Skeletal muscle cell (primary cell): ENCODE measurements around the gene SPAG5.
"Not testable (repeated sequence)": the region's sequence is repeated elsewhere in the genome, so short reads cannot be mapped to it uniquely, and the experiment has no call there.

Source experiments
- DNase-seq: peaks from one replicate; pipeline ENCODE4 v3.0.0-alpha.2; 2010; ENCODE audit warnings: low read depth
- H3K4me3 ChIP-seq: 2 replicates; pipeline ENCODE4 v1.5.1; 2011; ENCODE audit warnings: low read depth, mild to moderate bottlenecking, control low read depth, low read length, moderate library complexity

The SPAG5 gene

DNA sequence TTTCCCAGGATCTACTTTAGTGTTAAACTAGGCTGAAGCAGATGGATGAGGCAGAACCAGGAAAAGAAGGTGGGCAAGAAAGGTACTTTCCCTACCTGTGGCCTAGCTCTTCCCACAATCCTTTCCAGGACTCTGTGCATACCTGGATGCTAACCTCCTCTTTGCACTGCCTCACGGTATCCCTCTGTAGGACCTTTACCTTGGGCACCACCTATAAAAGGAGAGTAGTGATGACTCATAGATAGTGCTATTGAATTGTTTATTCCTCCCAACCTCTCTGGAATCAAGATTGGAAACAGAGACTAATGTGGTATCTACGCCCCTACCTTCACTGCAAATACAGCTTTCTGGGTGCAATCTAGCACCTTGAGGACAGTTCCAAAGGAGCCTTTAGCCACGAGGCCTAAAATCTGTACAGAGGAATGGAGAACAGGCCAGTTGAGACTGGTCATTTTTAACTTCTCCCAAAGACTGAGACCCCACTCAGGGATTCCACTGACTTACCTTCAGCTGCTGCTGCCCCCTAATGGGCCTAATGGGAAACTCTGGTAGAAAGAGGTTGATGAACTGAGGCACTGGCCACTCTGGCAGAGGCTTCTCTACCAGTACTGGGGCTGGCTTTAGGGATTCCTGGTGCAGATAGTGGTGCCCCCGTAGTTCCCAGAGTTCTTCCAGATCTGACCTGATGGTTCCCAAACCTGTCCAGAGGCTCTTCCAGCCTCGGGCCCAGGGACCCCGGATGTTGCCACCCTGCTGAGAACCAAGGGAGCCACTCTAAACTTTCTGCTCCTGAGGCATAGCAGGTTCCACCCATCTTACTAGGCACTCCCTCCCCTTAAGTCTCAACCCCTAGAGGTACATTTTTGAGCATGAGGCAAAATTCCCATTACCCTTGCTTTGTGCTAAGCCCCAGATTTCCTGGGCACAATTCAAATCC, 14.4 kb upstream of the SPAG5 start:
- no peak for DNase-seq
- no peak overlapping the region for H3K4me3 ChIP-seq

DNA sequence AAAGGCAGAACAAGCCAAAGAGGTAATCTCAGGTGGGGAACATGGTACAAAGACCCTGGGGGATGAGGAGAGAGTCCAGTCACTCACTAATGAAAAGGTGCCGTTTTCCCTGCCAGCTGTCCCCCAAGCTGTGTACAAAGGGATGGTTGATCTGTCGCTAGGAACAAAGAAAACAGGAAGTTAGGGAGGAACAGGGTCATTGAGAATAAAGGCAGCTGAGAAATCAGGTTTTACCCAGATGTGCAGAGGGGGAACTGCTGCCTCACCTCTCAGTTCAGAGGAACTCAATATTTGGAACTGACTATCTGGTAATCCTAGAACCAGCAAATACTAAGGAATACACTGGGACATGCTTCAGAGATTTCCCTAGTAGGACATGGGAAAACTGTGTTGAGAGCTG, 13.7 kb upstream of the SPAG5 start:
- DNase-seq = no peak
- no peak overlapping the region for H3K4me3 ChIP-seq

DNA sequence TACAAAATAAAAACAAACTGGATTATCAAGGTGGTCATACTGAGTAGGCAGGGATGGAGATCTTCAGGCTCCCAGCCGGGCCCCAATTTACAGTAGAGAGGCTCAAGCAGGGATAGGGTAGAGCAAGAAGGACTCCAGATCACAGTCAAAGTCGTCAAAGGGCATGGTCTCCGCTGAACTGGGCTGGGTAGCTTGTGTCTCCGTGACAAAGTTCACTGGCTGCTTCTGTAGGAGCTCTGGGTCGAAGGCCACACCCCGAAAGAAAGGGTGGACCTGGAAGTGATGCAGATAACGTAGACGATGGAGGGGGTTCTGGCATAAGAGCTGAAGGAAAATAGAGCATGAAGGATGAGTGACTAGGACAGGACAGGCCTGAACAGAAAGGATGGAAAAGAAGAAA, 11.6 kb upstream of the SPAG5 start:
- H3K4me3 ChIP-seq = no peak overlapping the region
- DNase-seq = no peak

DNA sequence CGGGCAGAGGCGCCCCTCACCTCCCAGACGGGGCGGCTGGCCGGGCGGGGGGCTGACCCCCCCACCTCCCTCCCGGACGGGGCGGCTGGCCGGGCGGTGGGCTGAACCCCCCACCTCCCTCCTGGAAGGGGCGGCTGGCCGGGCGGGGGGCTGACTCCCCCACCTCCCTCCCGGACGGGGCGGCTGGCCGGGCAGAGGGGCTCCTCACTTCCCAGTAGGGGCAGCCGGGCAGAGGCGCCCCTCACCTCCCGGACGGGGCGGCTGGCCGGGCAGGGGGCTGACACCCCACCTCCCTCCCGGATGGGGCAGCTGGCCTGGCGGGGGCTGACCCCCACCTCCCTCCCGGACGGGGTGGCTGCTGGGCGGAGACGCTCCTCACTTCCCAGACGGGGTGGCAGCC, 5.2 kb upstream of the SPAG5 start:
- not testable (repeated sequence) for DNase-seq, H3K4me3 ChIP-seq

DNA sequence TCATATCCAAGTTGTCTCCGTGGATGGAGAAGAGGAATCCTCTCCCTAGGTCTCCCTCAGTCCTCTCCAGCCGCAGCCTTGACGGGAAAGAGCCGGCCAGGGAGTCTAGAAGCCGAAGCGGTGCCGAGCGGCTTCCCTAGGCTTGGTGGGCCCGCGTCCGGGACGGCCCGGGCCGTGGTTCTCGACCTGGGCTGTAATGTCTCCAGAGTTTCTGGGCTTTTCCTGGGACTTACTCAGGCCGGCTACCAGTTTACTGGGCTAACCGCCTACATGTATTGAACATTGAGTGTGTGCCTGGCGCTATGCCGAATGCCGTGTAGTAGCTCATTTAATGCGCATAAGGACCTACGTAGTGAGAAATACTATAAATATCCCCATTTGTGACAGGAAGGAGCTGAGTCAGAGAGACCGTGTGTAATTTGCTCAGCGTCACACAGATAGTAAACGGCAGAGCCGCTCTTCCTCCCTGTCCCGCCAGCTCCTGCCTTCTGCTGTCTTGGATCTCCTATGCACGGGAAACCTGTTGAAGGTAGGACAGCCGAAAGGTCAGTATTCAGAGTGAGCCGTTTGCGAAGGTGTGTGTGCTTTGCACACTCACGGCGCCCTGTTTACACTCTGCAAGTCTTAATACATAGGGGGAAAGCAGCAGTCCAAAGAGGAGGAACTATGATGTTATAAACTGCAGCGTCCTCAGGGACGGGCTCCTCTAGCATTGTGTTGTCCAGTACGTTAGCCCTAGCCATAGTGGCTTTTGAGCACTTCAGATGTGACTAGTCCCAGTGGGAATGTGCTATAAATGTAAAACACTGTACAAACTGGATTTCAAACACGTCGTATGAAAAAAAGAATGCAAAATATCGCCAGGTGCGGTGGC, 723 bp upstream of the SPAG5 start:
- peak; percentile 74 for DNase-seq
- peak overlapping the region; percentile 82 for H3K4me3 ChIP-seq

DNA sequence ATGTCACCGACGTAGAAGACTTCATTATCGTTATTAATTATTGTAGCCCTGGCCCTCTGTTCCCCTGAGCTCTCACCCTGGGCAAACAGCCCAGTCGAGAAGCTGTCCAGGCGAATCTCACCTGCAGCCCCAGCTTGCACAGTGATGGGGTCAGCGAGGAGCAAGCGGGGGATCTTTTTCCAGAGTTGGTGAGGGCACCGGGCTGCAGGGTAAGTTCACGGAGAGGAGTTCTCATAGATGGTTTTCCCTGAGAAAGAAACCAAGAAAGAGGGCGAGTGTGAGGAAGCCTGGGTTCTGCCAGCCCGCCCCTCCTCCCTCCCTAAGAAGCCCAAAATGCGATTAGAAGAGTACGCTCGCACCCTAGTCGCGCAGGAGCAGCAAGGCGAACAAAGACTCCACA, 436 bp downstream of the SPAG5 start:
- DNase-seq = no peak
- peak overlapping the region; percentile 82 for H3K4me3 ChIP-seq

DNA sequence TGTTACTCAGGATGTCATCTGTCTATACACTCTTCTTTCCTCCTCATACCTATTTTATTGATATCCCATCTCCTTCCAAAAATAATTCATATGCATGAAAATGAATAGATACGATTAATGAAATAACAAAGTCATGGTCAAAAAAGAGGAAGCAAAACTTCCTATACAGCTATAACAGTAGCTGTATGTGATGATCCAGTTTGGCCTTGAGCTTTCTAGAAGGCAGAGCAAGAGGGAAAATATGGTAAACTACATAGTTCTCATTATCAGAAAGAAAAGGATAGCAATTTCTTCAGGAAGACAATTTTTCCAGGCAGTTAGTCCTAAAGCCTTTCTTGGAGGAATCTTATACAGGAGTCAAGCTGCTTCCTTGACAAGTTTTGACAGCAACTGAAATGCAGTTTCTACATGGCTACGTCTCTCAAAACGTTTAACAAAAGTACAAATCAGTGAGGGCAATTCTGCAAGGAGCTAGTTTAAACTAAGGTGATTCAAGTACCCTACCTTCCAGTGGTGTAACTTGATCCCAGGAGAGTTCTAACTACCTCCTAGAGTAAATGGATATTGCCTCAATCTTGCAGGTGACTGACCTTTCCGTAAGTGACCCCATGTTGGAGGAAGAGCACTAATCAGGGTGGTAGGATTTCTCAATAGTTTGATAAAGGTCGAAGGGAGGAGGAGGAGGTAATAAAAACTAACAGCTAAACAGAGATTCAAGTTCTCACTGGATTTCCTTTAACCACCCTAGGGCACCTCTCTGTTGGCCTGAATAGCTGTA, 1.0 kb downstream of the SPAG5 start:
- H3K4me3 ChIP-seq = peak overlapping the region; percentile 82
- no peak for DNase-seq

DNA sequence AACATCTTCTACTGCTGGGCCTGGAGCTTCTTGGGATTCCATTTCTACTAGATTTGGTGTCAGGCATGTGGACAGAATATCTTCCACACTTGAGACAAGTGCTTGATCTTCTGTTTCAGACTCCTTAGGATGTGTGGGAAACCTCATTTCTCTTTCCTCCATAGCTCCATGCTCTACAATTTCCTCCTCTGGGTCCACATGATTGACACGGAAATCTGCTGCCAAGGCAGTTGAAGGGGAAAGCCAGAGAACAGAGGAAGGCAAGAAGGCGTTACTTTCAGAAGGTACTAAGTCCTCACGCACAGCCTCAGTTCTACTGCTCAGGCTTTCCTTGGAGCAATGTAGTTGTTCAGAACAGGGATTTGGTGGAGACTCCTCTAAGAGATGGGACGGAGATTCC, 6.6 kb downstream of the SPAG5 start:
- DNase-seq = no peak
- H3K4me3 ChIP-seq = no peak overlapping the region

DNA sequence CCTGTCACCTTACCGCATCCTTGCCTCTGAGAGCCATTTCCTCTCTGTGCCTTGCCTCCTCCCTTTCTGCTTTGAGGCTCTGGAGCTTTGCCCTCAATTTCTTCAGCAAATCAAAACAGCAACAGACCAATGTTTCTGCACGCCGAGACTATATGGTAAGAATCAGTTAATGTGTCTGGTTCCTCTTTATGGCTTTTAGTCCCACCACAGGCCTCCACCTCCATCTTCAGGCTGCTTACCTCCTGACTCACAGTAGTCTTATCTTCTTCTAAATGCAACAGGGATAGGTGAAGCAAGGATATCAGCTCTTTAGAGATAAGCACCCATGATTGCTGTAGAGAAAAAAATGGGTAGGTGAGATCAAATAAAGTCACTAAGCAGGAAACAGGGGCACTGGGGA, 13.0 kb downstream of the SPAG5 start:
- no peak overlapping the region for H3K4me3 ChIP-seq
- DNase-seq = no peak

DNA sequence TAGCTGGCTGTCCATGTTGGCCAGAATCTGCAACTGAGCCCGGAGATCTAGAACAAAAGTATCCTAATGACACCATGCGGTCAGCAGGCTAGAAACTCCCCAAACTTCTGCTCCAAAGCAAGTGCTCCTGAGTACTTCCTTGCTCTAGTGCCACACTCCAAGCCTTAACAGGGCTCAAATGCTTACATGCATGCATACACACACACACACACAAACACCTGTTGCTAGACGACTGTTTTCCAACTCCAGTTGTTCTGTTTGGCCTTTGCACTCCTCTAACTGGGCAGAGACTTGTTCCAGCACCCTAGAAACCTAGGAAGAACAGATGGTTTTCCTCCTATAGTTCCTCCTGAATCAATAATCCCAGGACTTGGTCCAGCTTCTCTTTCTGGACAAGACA, 14.4 kb downstream of the SPAG5 start:
- no peak overlapping the region for H3K4me3 ChIP-seq
- DNase-seq = no peak

DNA sequence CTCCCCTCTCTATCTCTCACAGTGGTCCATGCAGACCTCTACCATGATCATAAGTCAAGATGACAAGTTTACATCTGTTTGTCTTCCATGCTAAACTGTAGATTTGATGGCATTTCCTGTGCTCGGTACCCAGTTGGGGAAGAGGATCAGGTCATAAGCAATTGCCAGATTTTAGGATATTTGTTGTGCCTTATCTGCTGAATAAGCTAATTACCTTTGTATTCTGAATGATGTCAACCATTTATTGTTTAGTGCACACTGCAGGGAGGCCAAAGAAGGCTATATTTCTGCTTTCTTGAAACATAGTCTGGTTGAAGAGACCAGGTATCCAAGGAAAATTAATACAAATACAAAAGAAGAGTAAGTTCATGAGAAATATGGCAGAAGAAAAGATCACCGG, 16.3 kb downstream of the SPAG5 start:
- no peak overlapping the region for H3K4me3 ChIP-seq

DNA sequence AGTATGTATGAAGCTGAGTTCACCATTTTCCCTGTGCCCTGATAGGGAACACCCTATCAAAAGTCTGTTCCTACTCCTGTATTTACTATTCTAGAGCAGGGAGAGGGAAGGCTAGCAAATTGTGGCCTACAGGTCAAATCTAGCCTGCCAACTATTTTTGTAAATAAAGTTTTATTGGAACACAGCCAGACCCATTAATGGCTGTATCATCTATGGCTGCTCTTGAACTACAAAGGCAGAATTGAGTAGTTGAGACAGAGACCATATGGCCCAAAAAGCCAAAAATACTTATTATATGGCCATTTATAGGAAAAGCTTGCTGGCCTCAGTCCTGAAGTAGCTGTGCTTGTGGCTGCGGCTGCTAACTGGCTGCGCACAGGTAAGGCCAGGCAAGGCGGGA, 17.9 kb downstream of the SPAG5 start:
- no peak overlapping the region for H3K4me3 ChIP-seq
- no peak for DNase-seq

More for the DNA sequence above, 16.3 kb downstream of the SPAG5 start:
- no peak for DNase-seq

DNA sequence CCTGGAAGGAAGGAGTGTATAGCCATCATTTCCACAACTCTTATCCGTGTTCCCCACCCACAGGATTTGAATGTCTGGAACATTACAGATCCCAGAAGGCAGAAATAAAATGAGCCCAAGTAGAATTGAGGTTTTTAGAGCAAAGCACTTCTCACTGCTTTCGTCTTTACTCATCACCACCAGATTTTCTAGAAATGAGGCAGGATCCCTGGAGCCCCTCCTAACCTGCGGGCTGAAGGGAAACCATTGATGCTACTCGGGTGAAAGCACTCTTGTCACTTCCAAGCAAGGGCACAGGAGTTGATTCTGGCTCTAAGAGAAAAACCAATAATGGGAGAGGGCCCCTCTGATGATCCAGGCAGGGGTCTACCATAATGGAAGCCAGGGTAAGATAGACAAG, 19.3 kb downstream of the SPAG5 start:
- H3K4me3 ChIP-seq = no peak overlapping the region
- DNase-seq = no peak

DNA sequence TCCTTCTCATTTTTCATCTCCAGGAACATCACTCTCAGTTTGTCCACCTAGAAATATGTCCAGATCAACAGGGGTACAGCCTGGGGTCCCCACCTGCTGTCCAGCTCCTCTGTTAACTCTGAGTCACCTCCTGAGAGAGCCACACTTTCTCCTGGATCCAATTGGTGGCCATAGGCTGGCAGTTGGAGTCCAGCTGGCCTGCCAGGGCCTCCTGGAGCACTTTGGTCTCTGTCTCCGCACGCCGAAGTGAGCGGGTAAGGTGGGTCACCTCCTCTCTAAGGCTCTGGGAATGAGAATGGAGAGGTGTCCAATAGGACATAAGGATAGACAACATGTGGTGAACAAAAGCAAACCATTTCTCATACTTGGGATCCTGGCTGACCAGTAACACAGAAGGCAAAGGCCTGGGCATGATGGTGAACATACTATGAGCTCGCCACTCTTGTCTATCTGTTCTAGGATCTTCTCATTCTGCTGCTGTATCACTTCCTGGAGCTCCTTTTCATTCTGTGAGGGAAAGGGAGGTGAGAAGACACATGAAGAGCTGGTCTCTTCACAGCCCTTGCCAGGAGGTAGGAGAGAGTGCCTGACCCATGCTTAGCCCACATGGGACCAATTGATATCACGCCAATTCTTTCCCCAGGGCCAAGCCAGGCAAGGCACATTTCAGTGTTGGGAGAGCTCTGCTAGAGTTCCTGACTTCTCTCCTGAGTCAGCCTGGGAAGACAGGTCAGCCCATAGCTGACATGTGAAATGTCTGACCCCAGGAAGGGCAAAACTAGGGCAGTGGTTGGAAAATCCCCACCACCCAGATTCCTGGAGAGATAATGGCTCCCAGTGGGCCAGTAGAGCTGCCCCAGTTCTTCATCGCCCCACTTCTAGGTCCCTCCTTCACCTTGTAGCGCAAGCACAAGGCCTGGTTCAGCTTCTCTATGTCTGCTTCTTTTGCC, 20.3 kb downstream of the SPAG5 start:
- DNase-seq = no peak
- no peak overlapping the region for H3K4me3 ChIP-seq

DNA sequence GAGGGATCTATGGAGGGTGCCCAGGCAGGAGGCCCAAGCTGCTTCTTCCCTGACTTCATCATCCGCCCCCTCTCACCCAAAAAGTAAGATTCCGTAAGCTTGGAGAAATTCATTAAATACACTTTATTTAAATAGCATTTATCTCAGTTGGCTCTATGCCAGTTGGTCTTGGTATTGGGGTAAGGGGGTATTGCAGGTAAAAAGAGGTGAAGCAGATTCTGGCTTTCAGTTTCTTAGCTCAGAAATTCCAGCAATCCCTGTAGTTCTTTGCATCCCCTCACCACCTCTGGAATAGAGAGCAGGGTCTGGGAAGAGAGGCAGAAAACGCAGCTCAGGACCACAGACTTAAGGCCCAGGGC, 21.4 kb downstream of the SPAG5 start:
- no peak overlapping the region for H3K4me3 ChIP-seq
- no peak for DNase-seq

DNA sequence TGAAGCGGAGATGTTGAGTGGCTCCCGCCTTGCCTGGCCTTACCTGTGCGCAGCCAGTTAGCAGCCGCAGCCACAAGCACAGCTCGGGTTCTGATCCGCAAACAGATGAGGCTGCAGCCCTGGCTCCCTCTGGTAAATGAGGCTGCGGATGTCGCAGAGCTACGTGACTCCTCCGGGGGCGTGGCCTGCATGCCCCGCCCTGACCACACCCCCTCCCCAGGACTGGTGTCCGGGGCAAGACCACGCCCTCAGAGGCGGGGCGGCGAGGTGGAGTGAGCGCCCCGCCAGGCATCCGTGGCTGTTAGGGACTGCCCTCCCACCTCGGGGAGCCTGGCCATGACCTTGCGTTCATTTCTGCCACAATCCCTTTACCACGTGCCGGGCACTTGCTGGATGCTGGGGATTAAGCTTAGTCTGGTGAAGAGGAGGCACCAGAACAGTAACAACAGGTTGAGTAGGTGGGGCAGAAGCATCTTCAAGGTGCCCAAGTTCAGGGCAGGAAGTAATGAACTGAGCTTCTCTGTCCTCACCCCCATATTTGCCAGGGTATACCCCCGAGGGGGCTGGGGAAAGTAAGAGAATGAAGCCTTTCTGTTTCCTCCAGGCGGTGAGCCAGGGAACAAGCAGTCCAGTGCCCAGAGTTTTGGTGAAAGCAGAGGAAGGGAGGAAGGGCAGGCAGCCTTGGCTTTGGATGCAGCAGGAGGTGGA, 21.9 kb downstream of the SPAG5 start, which contains the start of gene ALDOC:
Gene ALDOC, minus strand, starts transcription at position 138 of the 708 bp plus-strand sequence. CDS start 1,363 bp downstream, outside the sequence.
- DNase-seq = peak; percentile 79
- H3K4me3 ChIP-seq = peak within 1 kb of the TSS; percentile 49

DNA sequence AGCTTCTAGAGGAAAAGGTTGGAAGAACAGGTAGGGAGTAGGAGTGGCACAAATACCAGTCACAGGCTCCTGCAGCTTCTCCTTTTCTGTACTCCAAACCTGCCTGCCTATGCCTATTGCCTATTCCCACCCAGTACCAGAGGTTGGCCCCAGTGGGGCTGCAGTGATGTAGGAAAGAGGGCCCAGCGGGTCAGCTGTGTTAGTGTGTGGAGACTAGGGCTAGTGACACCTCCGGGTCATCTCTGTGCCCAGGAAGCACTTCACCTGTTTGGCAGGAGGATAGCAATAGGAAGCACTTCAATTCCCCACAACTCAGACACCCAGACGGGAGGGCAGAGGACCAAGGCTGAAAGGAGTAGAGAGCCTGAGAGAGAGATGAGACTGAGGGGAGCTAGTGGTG, 22.8 kb downstream of the SPAG5 start:
- DNase-seq = not testable (repeated sequence)
- H3K4me3 ChIP-seq = peak overlapping the region; percentile 36
